H9 (cell line): Measurements from ENCODE around the gene LEKR1. TPM values are rescaled to one million over a fixed set of nuclear protein-coding genes. Genes with fewer than 3 reads are reported as not detected.

Source experiments
- DNase-seq: peaks from one replicate; pipeline ENCODE4 v3.0.0-alpha.2; 2017
- H2AFZ ChIP-seq: one replicate; pipeline ENCODE4 v1.6.1; 2013; ENCODE audit warnings: mild to moderate bottlenecking, low read length, control low read depth, moderate library complexity
- H2AK5ac ChIP-seq: 2 replicates; pipeline ENCODE4 v1.6.1; 2013; ENCODE audit warnings: low read length, control low read depth, mixed read lengths; ENCODE audit not compliant: insufficient read length
- H2BK120ac ChIP-seq: one replicate; pipeline ENCODE4 v1.6.1; 2013; ENCODE audit warnings: low read depth, mild to moderate bottlenecking, low read length, control low read depth, inconsistent platforms; ENCODE audit not compliant: poor library complexity, severe bottlenecking
- H2BK12ac ChIP-seq: 2 replicates; pipeline ENCODE4 v1.6.1; 2013; ENCODE audit warnings: low read length, control low read depth, mixed read lengths, low read depth; ENCODE audit not compliant: insufficient read length
- H2BK15ac ChIP-seq: 2 replicates; pipeline ENCODE4 v1.6.1; 2013; ENCODE audit warnings: low read depth, low read length, control low read depth
- H2BK20ac ChIP-seq: one replicate; pipeline ENCODE4 v1.6.1; 2013; ENCODE audit warnings: low read depth, mild to moderate bottlenecking, low read length, control low read depth, inconsistent platforms; ENCODE audit not compliant: poor library complexity, severe bottlenecking
- H2BK5ac ChIP-seq: 2 replicates; pipeline ENCODE4 v1.6.1; 2013; ENCODE audit warnings: low read length, control low read depth, mixed read lengths; ENCODE audit not compliant: insufficient read length
- H3K14ac ChIP-seq: 2 replicates; pipeline ENCODE4 v1.6.1; 2013; ENCODE audit warnings: low read length, control low read depth; ENCODE audit not compliant: insufficient read depth
- H3K18ac ChIP-seq: 2 replicates; pipeline ENCODE4 v1.6.1; 2013; ENCODE audit warnings: low read depth, mild to moderate bottlenecking, mixed read lengths, low read length, control low read depth; ENCODE audit not compliant: insufficient read length
- H3K23ac ChIP-seq: 2 replicates; pipeline ENCODE4 v1.6.1; 2013; ENCODE audit warnings: low read length, control low read depth, mixed read lengths, low read depth; ENCODE audit not compliant: insufficient read length
- H3K23me2 ChIP-seq: 2 replicates; pipeline ENCODE4 v1.6.1; 2013; ENCODE audit warnings: low read depth, mild to moderate bottlenecking, mixed read lengths, low read length, control low read depth; ENCODE audit not compliant: insufficient read length, poor library complexity, severe bottlenecking
- H3K27ac ChIP-seq: 2 replicates; pipeline ENCODE4 v1.5.1; 2013; ENCODE audit warnings: low read length, control low read depth, mixed read lengths, low read depth; ENCODE audit not compliant: insufficient read length
- H3K27me3 ChIP-seq: 2 replicates; pipeline ENCODE4 v1.6.1; 2013; ENCODE audit warnings: low read length, control low read depth, inconsistent platforms; ENCODE audit not compliant: insufficient read depth
- H3K4ac ChIP-seq: 2 replicates; pipeline ENCODE4 v1.6.1; 2013; ENCODE audit warnings: low read depth, mild to moderate bottlenecking, control low read depth, inconsistent platforms, low read length, moderate library complexity
- H3K4me1 ChIP-seq: 2 replicates; pipeline ENCODE4 v1.6.1; 2013; ENCODE audit warnings: low read length, control low read depth, inconsistent platforms; ENCODE audit not compliant: insufficient read depth
- H3K4me2 ChIP-seq: 2 replicates; pipeline ENCODE4 v1.6.1; 2013; ENCODE audit warnings: low read length, control low read depth, mixed read lengths; ENCODE audit not compliant: insufficient read length, insufficient read depth
- H3K56ac ChIP-seq: 2 replicates; pipeline ENCODE4 v1.6.1; 2013; ENCODE audit warnings: low read depth, mild to moderate bottlenecking, mixed read lengths, low read length, control low read depth; ENCODE audit not compliant: insufficient read length
- H3K79me1 ChIP-seq: 2 replicates; pipeline ENCODE4 v1.6.1; 2013; ENCODE audit warnings: low read depth, mild to moderate bottlenecking, moderate library complexity, low read length, control low read depth, inconsistent platforms; ENCODE audit not compliant: insufficient read depth, poor library complexity, severe bottlenecking
- H3K79me2 ChIP-seq: 2 replicates; pipeline ENCODE4 v1.6.1; 2013; ENCODE audit warnings: low read length, control low read depth, inconsistent platforms; ENCODE audit not compliant: insufficient read depth
- H3K9ac ChIP-seq: 2 replicates; pipeline ENCODE4 v1.6.1; 2013; ENCODE audit warnings: low read length, control low read depth, mixed read lengths; ENCODE audit not compliant: insufficient read length; ENCODE audit errors: extremely low read depth
- H3K9me3 ChIP-seq: one replicate; pipeline ENCODE4 v1.6.1; 2013; ENCODE audit warnings: low read depth, low read length, inconsistent platforms; ENCODE audit not compliant: control insufficient read depth
- H3T11ph ChIP-seq: one replicate; pipeline ENCODE4 v1.6.1; 2013; ENCODE audit warnings: mild to moderate bottlenecking, low read length, control low read depth, inconsistent platforms
- H4K20me1 ChIP-seq: one replicate; pipeline ENCODE4 v1.6.1; 2013; ENCODE audit not compliant: control insufficient read depth, insufficient read length, insufficient read depth
- H4K5ac ChIP-seq: 2 replicates; pipeline ENCODE4 v1.6.1; 2013; ENCODE audit warnings: low read depth, mild to moderate bottlenecking, mixed read lengths, low read length, control low read depth; ENCODE audit not compliant: insufficient read length
- H4K8ac ChIP-seq: replicated peaks from 2 replicates; pipeline ENCODE4 v1.6.1; 2013; ENCODE audit warnings: low read length, control low read depth, mixed read lengths, low read depth; ENCODE audit not compliant: insufficient read length
- H4K91ac ChIP-seq: 2 replicates; pipeline ENCODE4 v1.6.1; 2013; ENCODE audit warnings: low read depth, mild to moderate bottlenecking, moderate library complexity, mixed read lengths, low read length, control low read depth; ENCODE audit not compliant: insufficient read length
- H3K27ac Mint-ChIP-seq, 3 experiments: 2 replicates in 2 of 3; 3 replicates in 1 of 3; pipeline ENCODE4 v1.8.0; 2020 to 2021; ENCODE audit warnings: mixed read lengths in 3 of 3, mild to moderate bottlenecking in 1 of 3, moderate library complexity in 1 of 3
- H3K27me3 Mint-ChIP-seq: 2 replicates; pipeline ENCODE4 v1.8.0; 2021; ENCODE audit warnings: low read depth, mild to moderate bottlenecking, moderate library complexity, mixed read lengths
- H3K36me3 Mint-ChIP-seq, 3 experiments: 2 replicates in 2 of 3; 3 replicates in 1 of 3; pipeline ENCODE4 v1.8.0; 2020 to 2021; ENCODE audit warnings: low read depth in 3 of 3, mixed read lengths in 3 of 3; ENCODE audit not compliant: insufficient read depth in 1 of 3
- H3K4me1 Mint-ChIP-seq, 2 experiments: 2 replicates each; pipeline ENCODE4 v1.8.0; 2020; ENCODE audit warnings: mixed read lengths in 2 of 2
- H3K4me3 Mint-ChIP-seq, 2 experiments: 2 replicates in 1 of 2; 3 replicates in 1 of 2; pipeline ENCODE4 v1.8.0; 2020 to 2021; ENCODE audit warnings: mild to moderate bottlenecking in 2 of 2, mixed read lengths in 2 of 2, moderate library complexity in 1 of 2
- H3K9me3 Mint-ChIP-seq, 2 experiments: 2 replicates in 1 of 2; 3 replicates in 1 of 2; pipeline ENCODE4 v1.8.0; 2020; ENCODE audit warnings: mild to moderate bottlenecking in 2 of 2, mixed read lengths in 2 of 2, moderate library complexity in 1 of 2
- WGBS: extraction: QIAGEN DNeasy Blood & Tissue Kit; methylation state at CpG from one replicate; pipeline ENCODE4 v1.1.7; 2013; ENCODE audit warnings: missing lambda C conversion rate, low lambda C conversion rate, mixed read lengths; ENCODE audit not compliant: insufficient read length; ENCODE audit errors: extremely low coverage; 5-methylcytosine and 5-hydroxymethylcytosine counted together
- total RNA-seq: library from RNA; stranded (reverse); gene quantifications from 2 replicates; pipeline ENCODE4 v1.2.1, GENCODE V29; 2021
- TF ChIP-seq, protein P1 (sequence below): fragments of 200-600 bp; sonication (generic); conservative IDR thresholded peaks from 3 replicates; pipeline ENCODE4 v1.8.0; 2021; ENCODE audit warnings: antibody characterized with exemption, mild to moderate bottlenecking

The LEKR1 gene
- total RNA-seq, 1 experiment from 2014 or later: not detected

DNA sequence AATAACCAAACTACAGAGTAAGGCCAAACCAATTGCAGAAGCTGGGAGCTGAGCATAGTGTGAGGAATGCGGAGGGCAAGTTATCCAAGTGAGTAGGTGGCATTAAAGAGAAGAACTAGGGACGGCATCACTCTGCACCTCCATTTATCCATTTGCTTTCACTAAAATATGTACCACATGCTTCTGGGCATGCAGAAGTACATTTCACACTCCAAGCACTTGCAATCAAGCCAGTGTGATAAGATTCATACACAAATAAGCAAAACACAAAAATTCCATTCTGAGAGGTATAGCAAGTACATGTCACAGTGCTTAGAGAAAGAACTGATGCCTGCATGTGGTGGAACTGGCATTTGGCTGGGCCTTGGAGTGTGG, 252.6 kb downstream of the LEKR1 start:
- no peaks in the 10 kb centered on the region for H3K79me1 ChIP-seq
- H4K91ac ChIP-seq: no peak overlapping the region
- H4K5ac ChIP-seq: no peak overlapping the region
- H3K27ac ChIP-seq: no peak overlapping the region
- no peak overlapping the region for H3K14ac ChIP-seq
- H3K9ac ChIP-seq: no peak overlapping the region
- H3K56ac ChIP-seq: no peak overlapping the region
- H3K4me2 ChIP-seq: no peak overlapping the region
- no peak overlapping the region for H2BK20ac ChIP-seq
- H2BK5ac ChIP-seq: no peak overlapping the region
- no peaks in the 10 kb centered on the region for H3K9me3 ChIP-seq
- H2BK12ac ChIP-seq: no peak overlapping the region
- no peaks in the 10 kb centered on the region for H3K79me2 ChIP-seq
- TF ChIP-seq, protein P1, sequence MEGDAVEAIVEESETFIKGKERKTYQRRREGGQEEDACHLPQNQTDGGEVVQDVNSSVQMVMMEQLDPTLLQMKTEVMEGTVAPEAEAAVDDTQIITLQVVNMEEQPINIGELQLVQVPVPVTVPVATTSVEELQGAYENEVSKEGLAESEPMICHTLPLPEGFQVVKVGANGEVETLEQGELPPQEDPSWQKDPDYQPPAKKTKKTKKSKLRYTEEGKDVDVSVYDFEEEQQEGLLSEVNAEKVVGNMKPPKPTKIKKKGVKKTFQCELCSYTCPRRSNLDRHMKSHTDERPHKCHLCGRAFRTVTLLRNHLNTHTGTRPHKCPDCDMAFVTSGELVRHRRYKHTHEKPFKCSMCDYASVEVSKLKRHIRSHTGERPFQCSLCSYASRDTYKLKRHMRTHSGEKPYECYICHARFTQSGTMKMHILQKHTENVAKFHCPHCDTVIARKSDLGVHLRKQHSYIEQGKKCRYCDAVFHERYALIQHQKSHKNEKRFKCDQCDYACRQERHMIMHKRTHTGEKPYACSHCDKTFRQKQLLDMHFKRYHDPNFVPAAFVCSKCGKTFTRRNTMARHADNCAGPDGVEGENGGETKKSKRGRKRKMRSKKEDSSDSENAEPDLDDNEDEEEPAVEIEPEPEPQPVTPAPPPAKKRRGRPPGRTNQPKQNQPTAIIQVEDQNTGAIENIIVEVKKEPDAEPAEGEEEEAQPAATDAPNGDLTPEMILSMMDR: no peak
- no peak overlapping the region for H2AFZ ChIP-seq
- no peak overlapping the region for H4K8ac ChIP-seq
- no peaks in the 10 kb centered on the region for H4K20me1 ChIP-seq
- Mint-ChIP-seq H3K4me3 (no peak overlapping the region), H3K36me3 (no peaks in the 10 kb centered on the region), H3K27ac (no peak overlapping the region), H3K27me3 (peaks cover 43% of the 10 kb centered on the region), H3K4me1 (peaks cover 30 to 35% of the 10 kb centered on the region in 2 experiments), H3K9me3 (no peaks in the 10 kb centered on the region; a peak in 1 of 5 replicates)
- no CpG with 5 or more reads among the region's 2 CpGs for WGBS
- H3K18ac ChIP-seq: no peak overlapping the region
- H2AK5ac ChIP-seq: no peak overlapping the region
- no peak overlapping the region for H3T11ph ChIP-seq
- no peak overlapping the region for H2BK15ac ChIP-seq
- H2BK120ac ChIP-seq: no peak overlapping the region
- DNase-seq: no peak
- H3K23ac ChIP-seq: no peak overlapping the region
- H3K4ac ChIP-seq: no peak overlapping the region
- no peaks in the 10 kb centered on the region; the same call in 1 of the 2 replicates for H3K4me1 ChIP-seq
- no peaks in the 10 kb centered on the region for H3K23me2 ChIP-seq
- no peaks in the 10 kb centered on the region for H3K27me3 ChIP-seq
